ENCODE data around the gene PROM1. TPM values are rescaled to one million over a fixed set of nuclear protein-coding genes. Genes with fewer than 3 reads are reported as not detected.

The PROM1 gene
- total RNA-seq, 1 donor from 2014 or later: not detected

GRCh38 chr4:15986907-15987306, 96.9 kb downstream of the PROM1 start:
- Histone ChIP-seq H3K4me3 (no peak overlapping the region), H3K9me3 (no peaks in the 10 kb centered on the region), H3K36me3 (no peaks in the 10 kb centered on the region), H3K27ac (no peak overlapping the region), H3K27me3 (no peaks in the 10 kb centered on the region), H3K4me1 (no peaks in the 10 kb centered on the region)
- TF ChIP-seq POLR2AphosphoS5 (IDR thresholded peaks at IDR 0.05; ENCODE audit: insufficient read depth in 1 of 2, low read depth in 1 of 2): no peak
- TF ChIP-seq POLR2A (IDR thresholded peaks at IDR 0.05): no peak
- TF ChIP-seq CTCF (IDR thresholded peaks at IDR 0.05): no peak
- DNase-seq (ENCODE audit: extremely low spot score in 2 of 2): no peak
- intact Hi-C loops (cut with DNase I): no loop called here

- H3K27ac ChIP-seq: no peak overlapping the region
- no peak overlapping the region for H3K4me3 ChIP-seq
- H3K27me3 ChIP-seq: no peaks in the 10 kb centered on the region
- H3K9me3 ChIP-seq: no peaks in the 10 kb centered on the region
- DNase-seq (ENCODE audit: extremely low spot score in 2 of 2): no peak
- H3K36me3 ChIP-seq: no peaks in the 10 kb centered on the region
- H3K4me1 ChIP-seq: no peaks in the 10 kb centered on the region
- TF ChIP-seq POLR2AphosphoS5 (IDR thresholded peaks at IDR 0.05; ENCODE audit: insufficient read depth in 1 of 2, low read depth in 1 of 2): no peak
- no peak for TF ChIP-seq POLR2A (IDR thresholded peaks at IDR 0.05)
- TF ChIP-seq CTCF (IDR thresholded peaks at IDR 0.05): no peak
- intact Hi-C loops (cut with DNase I): no loop called here
These were observed 100.2 kb downstream of the PROM1 start for GRCh38 chr4:15983610-15984009.

GRCh38 chr4:15982842-15983524, 100.8 kb downstream of the PROM1 start:
- no peak for DNase-seq (ENCODE audit: extremely low spot score in 2 of 2)
- intact Hi-C loops (cut with DNase I): no loop called here
- TF ChIP-seq CTCF (IDR thresholded peaks at IDR 0.05) (no peak), POLR2AphosphoS5 (IDR thresholded peaks at IDR 0.05; ENCODE audit: insufficient read depth in 1 of 2, low read depth in 1 of 2) (no peak), POLR2A (IDR thresholded peaks at IDR 0.05) (no peak)
- Histone ChIP-seq H3K4me3 (no peak overlapping the region), H3K9me3 (no peaks in the 10 kb centered on the region), H3K27ac (no peak overlapping the region), H3K27me3 (no peaks in the 10 kb centered on the region), H3K4me1 (no peaks in the 10 kb centered on the region), H3K36me3 (no peaks in the 10 kb centered on the region)

GRCh38 chr4:15976456-15977447, 107.1 kb downstream of the PROM1 start:
- DNase-seq (ENCODE audit: extremely low spot score in 2 of 2): no peak
- no peaks in the 10 kb centered on the region for H3K9me3 ChIP-seq
- no peaks in the 10 kb centered on the region for H3K4me1 ChIP-seq
- intact Hi-C loops (cut with DNase I): no loop called here
- TF ChIP-seq POLR2AphosphoS5 (IDR thresholded peaks at IDR 0.05; ENCODE audit: insufficient read depth in 1 of 2, low read depth in 1 of 2) (no peak), CTCF (IDR thresholded peaks at IDR 0.05) (no peak), POLR2A (IDR thresholded peaks at IDR 0.05) (no peak)
- H3K36me3 ChIP-seq: no peaks in the 10 kb centered on the region
- no peaks in the 10 kb centered on the region for H3K27me3 ChIP-seq
- H3K4me3 ChIP-seq: no peak overlapping the region
- H3K27ac ChIP-seq: no peak overlapping the region
